Testis (tissue), 3 donors: ENCODE results near the gene SPINT4. TPM values are rescaled to one million over a fixed set of nuclear protein-coding genes. Genes with fewer than 3 reads are reported as not detected.

Experiments
- DNase-seq: peaks from one replicate; pipeline ENCODE4 v3.0.0-alpha.2; 2019
- H3K27ac ChIP-seq, 2 donors: fragments of 200-600 bp; sonication (generic); one replicate each; pipeline ENCODE4 v1.5.1; 2019
- H3K27me3 ChIP-seq: fragments of 200-600 bp; sonication (generic); one replicate; pipeline ENCODE4 v1.5.1; 2019
- H3K36me3 ChIP-seq: fragments of 200-600 bp; sonication (generic); one replicate; pipeline ENCODE4 v1.5.1; 2017; ENCODE audit warnings: low read depth; ENCODE audit errors: missing control alignments
- H3K4me1 ChIP-seq: fragments of 200-600 bp; sonication (generic); one replicate; pipeline ENCODE4 v1.5.1; 2019
- H3K4me3 ChIP-seq, 2 donors: fragments of 200-600 bp; sonication (generic); one replicate each; pipeline ENCODE4 v1.5.1; 2017 to 2019
- H3K9me3 ChIP-seq: fragments of 200-600 bp; sonication (generic); one replicate; pipeline ENCODE4 v1.5.1; 2017
- CTCF ChIP-seq, 3 experiments: fragments of 450-650 bp in 2 of 3; fragments of 200-600 bp in 1 of 3; sonication (generic) in 1 of 3; IDR thresholded peaks; one replicate each; pipeline ENCODE4 v1.5.1; 2016 to 2019; ENCODE audit warnings: antibody characterized with exemption in 3 of 3, mild to moderate bottlenecking in 2 of 3, moderate library complexity in 1 of 3
- POLR2A ChIP-seq: fragments of 450-650 bp; IDR thresholded peaks from one replicate; pipeline ENCODE4 v1.6.1; 2017; ENCODE audit warnings: antibody characterized with exemption, mild to moderate bottlenecking, moderate library complexity
- WGBS, 2 donors: methylation state at CpG; one replicate each; pipeline ENCODE4 v1.1.5; 2018; 5-methylcytosine and 5-hydroxymethylcytosine counted together
- intact Hi-C: fragments of 100-400 bp; cut with DNase I; formaldehyde crosslinking; loops from one replicate; pipeline ENCODE4 v1.15.1; 2023; ENCODE audit warnings: low total_unique reads
- microRNA-seq, 2 donors: library from miRNA; unstranded; fragments of <30 nt; microRNA quantifications; one replicate each; pipeline ENCODE4, GENCODE V29; 2016; ENCODE audit warnings: borderline number of aligned reads in 2 of 2, borderline replicate concordance in 1 of 2
- polyA plus RNA-seq: library from polyadenylated mRNA; stranded (reverse); fragments of 350-450 nt; fragmentation: Illumina TruSeq; extraction: RNeasy Lipid Tissue Mini Kit (QIAGEN cat#74804); gene quantifications from one replicate; pipeline ENCODE4 v1.2.3, GENCODE V29; 2014; ENCODE audit warnings: low read depth, low replicate concordance; ENCODE audit not compliant: insufficient read depth
- small RNA-seq, 2 donors: library from RNA; depleted of rRNA; stranded (forward); fragments of <200 nt; gene quantifications; one replicate each; pipeline ENCODE3, GENCODE V24; 2016
- total RNA-seq, 2 donors: library from RNA; depleted of rRNA; stranded (reverse); fragments of >200 nt; gene quantifications; one replicate each; pipeline ENCODE4 v1.2.3, GENCODE V29; 2016

SPINT4 gene
- total and polyA plus RNA-seq, 3 donors from 2014 or later: not detected

- intact Hi-C loops: no loop called here
- Histone ChIP-seq H3K27me3 (no peaks in the 10 kb centered on the region), H3K4me1 (peaks cover 14% of the 10 kb centered on the region), H3K4me3 (no peak overlapping the region), H3K9me3 (no peaks in the 10 kb centered on the region), H3K36me3 (no peaks in the 10 kb centered on the region), H3K27ac (no peak overlapping the region)
- TF ChIP-seq CTCF (IDR thresholded peaks at IDR 0.05) (no peak), POLR2A (no peak)
- WGBS, 2 donors: 64 to 67% methylated on average over 2 of the region's 2 CpGs
- DNase-seq: no peak
Observed at GRCh38 chr20:45774945-45775344, 52.8 kb downstream of the SPINT4 start.

- WGBS, 2 donors: 91 to 94% methylated on average over 5 to 6 of the region's 6 CpGs
- intact Hi-C loops: no loop called here
- no peak for DNase-seq
- no peak overlapping the region for H3K4me3 ChIP-seq
- H3K36me3 ChIP-seq: no peaks in the 10 kb centered on the region
- no peak overlapping the region for H3K27ac ChIP-seq
- no peaks in the 10 kb centered on the region for H3K9me3 ChIP-seq
- TF ChIP-seq CTCF (IDR thresholded peaks at IDR 0.05) (no peak), POLR2A (no peak)
- peaks cover 14% of the 10 kb centered on the region for H3K4me1 ChIP-seq
- no peaks in the 10 kb centered on the region for H3K27me3 ChIP-seq
Observed at GRCh38 chr20:45775411-45775810, 53.3 kb downstream of the SPINT4 start.

Small RNAs within 50 kb of the gene (microRNA-seq; reads per million reads assigned to microRNA genes)
- gene MIR3617: 2.1 to 10.4 reads per million in 2 donors

Small RNAs within 50 kb of the gene (small RNA-seq; reads per million reads assigned to genes)
- gene MIR3617 (0 reads per million in 2 donors), gene SPINT5P (0 reads per million in 2 donors)

Other genes with a start within 250 kb of the SPINT4 start
- gene SPINT3, start 206.7 kb upstream of the SPINT4 start, total RNA-seq: not detected
- gene SPINT3, start 206.7 kb upstream of the SPINT4 start, polyA plus RNA-seq: not detected
- gene WFDC6, start 182.9 kb upstream of the SPINT4 start, total RNA-seq: 10 to 100 TPM; 75.6 to 83.3 TPM
- 24.9 TPM for gene WFDC6, start 182.9 kb upstream of the SPINT4 start, polyA plus RNA-seq
- gene EPPIN, start 174.9 kb upstream of the SPINT4 start, total RNA-seq: 100 to 1,000 TPM; 185 to 222 TPM
- 251 TPM for gene EPPIN, start 174.9 kb upstream of the SPINT4 start, polyA plus RNA-seq
- not detected for gene WFDC8, start 143.1 kb upstream of the SPINT4 start, total RNA-seq
- gene WFDC8, start 143.1 kb upstream of the SPINT4 start, polyA plus RNA-seq: not detected
- not detected for gene WFDC10A, start 92.6 kb upstream of the SPINT4 start, total RNA-seq
- gene WFDC10A, start 92.6 kb upstream of the SPINT4 start, polyA plus RNA-seq: not detected
- not detected for gene WFDC9, start 91.1 kb upstream of the SPINT4 start, total RNA-seq
- gene WFDC9, start 91.1 kb upstream of the SPINT4 start, polyA plus RNA-seq: not detected
- gene WFDC11, start 52.1 kb upstream of the SPINT4 start, total RNA-seq: not detected
- gene WFDC11, start 52.1 kb upstream of the SPINT4 start, polyA plus RNA-seq: 1.7 TPM
- gene WFDC13, start 20.3 kb upstream of the SPINT4 start, total RNA-seq: not detected
- not detected for gene WFDC13, start 20.3 kb upstream of the SPINT4 start, polyA plus RNA-seq
- 1 to 10 TPM; 1.0 to 1.2 TPM for gene WFDC10B, start 17.3 kb upstream of the SPINT4 start, total RNA-seq
- gene WFDC10B, start 17.3 kb upstream of the SPINT4 start, polyA plus RNA-seq: 4.3 TPM
- gene WFDC3, start 69.5 kb downstream of the SPINT4 start, total RNA-seq: 10 to 100 TPM; 37.5 to 56.2 TPM
- 99.2 TPM for gene WFDC3, start 69.5 kb downstream of the SPINT4 start, polyA plus RNA-seq
- 10 to 100 TPM; 38.6 to 49.9 TPM for gene DNTTIP1, start 69.6 kb downstream of the SPINT4 start, total RNA-seq
- 67.2 TPM for gene DNTTIP1, start 69.6 kb downstream of the SPINT4 start, polyA plus RNA-seq
- gene UBE2C, start 90.3 kb downstream of the SPINT4 start, total RNA-seq: 10 to 100 TPM; 21.4 to 22.0 TPM
- 36.7 TPM for gene UBE2C, start 90.3 kb downstream of the SPINT4 start, polyA plus RNA-seq
- gene TNNC2, start 105.0 kb downstream of the SPINT4 start, total RNA-seq: 1 to 10 TPM; 4.6 to 6.5 TPM
- gene TNNC2, start 105.0 kb downstream of the SPINT4 start, polyA plus RNA-seq: 12.1 TPM
- 10 to 100 TPM; 77.9 to 82.4 TPM for gene SNX21, start 111.5 kb downstream of the SPINT4 start, total RNA-seq
- gene SNX21, start 111.5 kb downstream of the SPINT4 start, polyA plus RNA-seq: 23.9 TPM
- gene ACOT8, start 135.0 kb downstream of the SPINT4 start, total RNA-seq: 10 to 100 TPM; 71.2 to 79.6 TPM
- gene ACOT8, start 135.0 kb downstream of the SPINT4 start, polyA plus RNA-seq: 44.4 TPM
- gene ZSWIM3, start 135.3 kb downstream of the SPINT4 start, total RNA-seq: 10 to 100 TPM in 1 of 2 donors, 1 to 10 TPM in 1; 9.3 to 12.8 TPM
- gene ZSWIM3, start 135.3 kb downstream of the SPINT4 start, polyA plus RNA-seq: 8.0 TPM
- gene ZSWIM1, start 158.9 kb downstream of the SPINT4 start, total RNA-seq: 10 to 100 TPM; 24.0 to 24.5 TPM
- gene ZSWIM1, start 158.9 kb downstream of the SPINT4 start, polyA plus RNA-seq: 11.4 TPM
- 10 to 100 TPM; 14.9 to 26.0 TPM for gene SPATA25, start 165.3 kb downstream of the SPINT4 start, total RNA-seq
- gene SPATA25, start 165.3 kb downstream of the SPINT4 start, polyA plus RNA-seq: 59.4 TPM
- gene NEURL2, start 168.9 kb downstream of the SPINT4 start, total RNA-seq: 1 to 10 TPM; 7.0 to 9.1 TPM
- gene NEURL2, start 168.9 kb downstream of the SPINT4 start, polyA plus RNA-seq: 1.9 TPM
- 100 to 1,000 TPM; 112 to 223 TPM for gene CTSA, start 169.0 kb downstream of the SPINT4 start, total RNA-seq
- gene CTSA, start 169.0 kb downstream of the SPINT4 start, polyA plus RNA-seq: 103 TPM
- 10 to 100 TPM; 53.3 to 80.0 TPM for gene PLTP, start 189.8 kb downstream of the SPINT4 start, total RNA-seq
- 105 TPM for gene PLTP, start 189.8 kb downstream of the SPINT4 start, polyA plus RNA-seq
- 10 to 100 TPM; 39.4 to 48.7 TPM for gene PCIF1, start 212.3 kb downstream of the SPINT4 start, total RNA-seq
- 39.3 TPM for gene PCIF1, start 212.3 kb downstream of the SPINT4 start, polyA plus RNA-seq
- gene ZNF335, start 249.9 kb downstream of the SPINT4 start, total RNA-seq: 10 to 100 TPM; 50.5 to 53.5 TPM
- gene ZNF335, start 249.9 kb downstream of the SPINT4 start, polyA plus RNA-seq: 25.3 TPM